Measurements from ENCODE around the gene ORC4. TPM values are rescaled to one million over a fixed set of nuclear protein-coding genes. Genes with fewer than 3 reads are reported as not detected.

Gene ORC4
- polyA plus RNA-seq, 1 donor from 2014 or later: 261 TPM

DNA sequence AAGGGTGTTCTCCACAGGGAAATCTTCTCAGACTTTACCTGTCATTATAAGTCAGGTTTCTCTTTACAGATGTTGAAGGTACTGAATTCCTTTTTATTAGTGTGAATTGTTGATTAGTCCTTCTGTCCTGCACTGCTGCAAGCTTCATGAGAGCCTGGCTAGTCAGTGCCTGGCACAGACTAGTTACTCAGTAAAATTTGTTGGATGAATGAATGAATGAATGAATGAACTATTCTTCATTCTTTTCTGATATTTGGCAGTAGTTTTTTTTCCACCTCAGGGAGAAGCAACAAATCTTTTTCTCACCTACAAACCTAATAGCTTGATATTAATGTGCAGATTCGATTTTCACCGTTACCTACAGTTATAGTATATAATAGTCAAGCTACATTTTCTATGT lies 111.4 kb downstream of the ORC4 start:
- Histone ChIP-seq H2AFZ (ENCODE audit: low read depth, low read length) (no peak overlapping the region), H3K27ac (ENCODE audit: low read length) (no peak overlapping the region), H3K9ac (ENCODE audit: low read length) (no peak overlapping the region), H3K9me2 (ENCODE audit: insufficient read depth, low read length) (no peaks in the 10 kb centered on the region), H3K4me3 (ENCODE audit: low read length) (no peak overlapping the region), H3K9me3 (ENCODE audit: low read length) (no peaks in the 10 kb centered on the region), H4K20me1 (ENCODE audit: insufficient read depth) (no peaks in the 10 kb centered on the region), H3K36me3 (ENCODE audit: insufficient read depth, low read length) (no peaks in the 10 kb centered on the region), H3K27me3 (ENCODE audit: insufficient read depth, low read depth, low read length) (no peaks in the 10 kb centered on the region), H3F3A (ENCODE audit: insufficient read depth, low read length, poor library complexity, severe bottlenecking) (no peaks in the 10 kb centered on the region), H3K79me2 (replicated peaks; ENCODE audit: insufficient read depth, low read length) (peaks cover 22% of the 10 kb centered on the region), H3K4me2 (ENCODE audit: low read length) (no peak overlapping the region)
- TF ChIP-seq RAD21 (conservative IDR thresholded peaks at IDR 0.05) (no peak), SMC3 (conservative IDR thresholded peaks at IDR 0.05; ENCODE audit: poor library complexity) (no peak), MXI1 (conservative IDR thresholded peaks at IDR 0.05; ENCODE audit: poor library complexity, severe bottlenecking) (no peak), POLR2AphosphoS5 (IDR thresholded peaks at IDR 0.05) (no peak), EP300 (conservative IDR thresholded peaks at IDR 0.05; ENCODE audit: poor library complexity, severe bottlenecking) (no peak), TAF1 (IDR thresholded peaks at IDR 0.05; ENCODE audit: low read depth) (no peak), EZH2 (IDR thresholded peaks at IDR 0.05; ENCODE audit: borderline replicate concordance, insufficient read depth, low read length, poor library complexity, severe bottlenecking) (no peak)
- TF ChIP-seq, protein P1, sequence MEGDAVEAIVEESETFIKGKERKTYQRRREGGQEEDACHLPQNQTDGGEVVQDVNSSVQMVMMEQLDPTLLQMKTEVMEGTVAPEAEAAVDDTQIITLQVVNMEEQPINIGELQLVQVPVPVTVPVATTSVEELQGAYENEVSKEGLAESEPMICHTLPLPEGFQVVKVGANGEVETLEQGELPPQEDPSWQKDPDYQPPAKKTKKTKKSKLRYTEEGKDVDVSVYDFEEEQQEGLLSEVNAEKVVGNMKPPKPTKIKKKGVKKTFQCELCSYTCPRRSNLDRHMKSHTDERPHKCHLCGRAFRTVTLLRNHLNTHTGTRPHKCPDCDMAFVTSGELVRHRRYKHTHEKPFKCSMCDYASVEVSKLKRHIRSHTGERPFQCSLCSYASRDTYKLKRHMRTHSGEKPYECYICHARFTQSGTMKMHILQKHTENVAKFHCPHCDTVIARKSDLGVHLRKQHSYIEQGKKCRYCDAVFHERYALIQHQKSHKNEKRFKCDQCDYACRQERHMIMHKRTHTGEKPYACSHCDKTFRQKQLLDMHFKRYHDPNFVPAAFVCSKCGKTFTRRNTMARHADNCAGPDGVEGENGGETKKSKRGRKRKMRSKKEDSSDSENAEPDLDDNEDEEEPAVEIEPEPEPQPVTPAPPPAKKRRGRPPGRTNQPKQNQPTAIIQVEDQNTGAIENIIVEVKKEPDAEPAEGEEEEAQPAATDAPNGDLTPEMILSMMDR (IDR thresholded peaks at IDR 0.05; ENCODE audit: poor library complexity, severe bottlenecking): no peak
- TF ChIP-seq, protein P2, sequence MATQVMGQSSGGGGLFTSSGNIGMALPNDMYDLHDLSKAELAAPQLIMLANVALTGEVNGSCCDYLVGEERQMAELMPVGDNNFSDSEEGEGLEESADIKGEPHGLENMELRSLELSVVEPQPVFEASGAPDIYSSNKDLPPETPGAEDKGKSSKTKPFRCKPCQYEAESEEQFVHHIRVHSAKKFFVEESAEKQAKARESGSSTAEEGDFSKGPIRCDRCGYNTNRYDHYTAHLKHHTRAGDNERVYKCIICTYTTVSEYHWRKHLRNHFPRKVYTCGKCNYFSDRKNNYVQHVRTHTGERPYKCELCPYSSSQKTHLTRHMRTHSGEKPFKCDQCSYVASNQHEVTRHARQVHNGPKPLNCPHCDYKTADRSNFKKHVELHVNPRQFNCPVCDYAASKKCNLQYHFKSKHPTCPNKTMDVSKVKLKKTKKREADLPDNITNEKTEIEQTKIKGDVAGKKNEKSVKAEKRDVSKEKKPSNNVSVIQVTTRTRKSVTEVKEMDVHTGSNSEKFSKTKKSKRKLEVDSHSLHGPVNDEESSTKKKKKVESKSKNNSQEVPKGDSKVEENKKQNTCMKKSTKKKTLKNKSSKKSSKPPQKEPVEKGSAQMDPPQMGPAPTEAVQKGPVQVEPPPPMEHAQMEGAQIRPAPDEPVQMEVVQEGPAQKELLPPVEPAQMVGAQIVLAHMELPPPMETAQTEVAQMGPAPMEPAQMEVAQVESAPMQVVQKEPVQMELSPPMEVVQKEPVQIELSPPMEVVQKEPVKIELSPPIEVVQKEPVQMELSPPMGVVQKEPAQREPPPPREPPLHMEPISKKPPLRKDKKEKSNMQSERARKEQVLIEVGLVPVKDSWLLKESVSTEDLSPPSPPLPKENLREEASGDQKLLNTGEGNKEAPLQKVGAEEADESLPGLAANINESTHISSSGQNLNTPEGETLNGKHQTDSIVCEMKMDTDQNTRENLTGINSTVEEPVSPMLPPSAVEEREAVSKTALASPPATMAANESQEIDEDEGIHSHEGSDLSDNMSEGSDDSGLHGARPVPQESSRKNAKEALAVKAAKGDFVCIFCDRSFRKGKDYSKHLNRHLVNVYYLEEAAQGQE (IDR thresholded peaks at IDR 0.05; ENCODE audit: borderline replicate concordance): no peak

- no peaks in the 10 kb centered on the region for H3F3A ChIP-seq (ENCODE audit: insufficient read depth, low read length, poor library complexity, severe bottlenecking)
- no peak overlapping the region for H3K9ac ChIP-seq (ENCODE audit: low read length)
- H3K36me3 ChIP-seq (ENCODE audit: insufficient read depth, low read length): peaks cover 6% of the 10 kb centered on the region
- H3K9me2 ChIP-seq (ENCODE audit: insufficient read depth, low read length): no peaks in the 10 kb centered on the region
- H3K79me2 ChIP-seq (replicated peaks; ENCODE audit: insufficient read depth, low read length): peaks cover 10% of the 10 kb centered on the region
- H3K4me3 ChIP-seq (ENCODE audit: low read length): no peak overlapping the region
- H4K20me1 ChIP-seq (ENCODE audit: insufficient read depth): no peaks in the 10 kb centered on the region
- H3K4me2 ChIP-seq (ENCODE audit: low read length): no peak overlapping the region
- H2AFZ ChIP-seq (ENCODE audit: low read depth, low read length): no peak overlapping the region
- H3K27me3 ChIP-seq (ENCODE audit: insufficient read depth, low read depth, low read length): no peaks in the 10 kb centered on the region
- TF ChIP-seq MXI1 (conservative IDR thresholded peaks at IDR 0.05; ENCODE audit: poor library complexity, severe bottlenecking) (no peak), SMC3 (conservative IDR thresholded peaks at IDR 0.05; ENCODE audit: poor library complexity) (no peak), TAF1 (IDR thresholded peaks at IDR 0.05; ENCODE audit: low read depth) (no peak), POLR2AphosphoS5 (IDR thresholded peaks at IDR 0.05) (no peak), RAD21 (conservative IDR thresholded peaks at IDR 0.05) (no peak), EZH2 (IDR thresholded peaks at IDR 0.05; ENCODE audit: borderline replicate concordance, insufficient read depth, low read length, poor library complexity, severe bottlenecking) (no peak), EP300 (conservative IDR thresholded peaks at IDR 0.05; ENCODE audit: poor library complexity, severe bottlenecking) (no peak)
- TF ChIP-seq, protein P2 (IDR thresholded peaks at IDR 0.05; ENCODE audit: borderline replicate concordance): no peak
- TF ChIP-seq, protein P1 (IDR thresholded peaks at IDR 0.05; ENCODE audit: poor library complexity, severe bottlenecking): no peak
- H3K9me3 ChIP-seq (ENCODE audit: low read length): no peaks in the 10 kb centered on the region
- no peak overlapping the region for H3K27ac ChIP-seq (ENCODE audit: low read length)
Observed at GRCh38 chr2:147904051-147904450, 116.5 kb downstream of the ORC4 start.
